Panc1 (cell line): Measurements from ENCODE around the gene CWF19L2. TPM values are rescaled to one million over a fixed set of nuclear protein-coding genes. Genes with fewer than 3 reads are reported as not detected.
A peak's percentile ranks its signal among the peaks of the same experiment; 100 is the strongest.

ENCODE experiments used
- ATAC-seq: fragments of 200-7000 bp; cut with Tn5 transposase; 2 replicates; pipeline ENCODE4 v1.9.1; 2020; ENCODE audit warnings: mild to moderate bottlenecking, moderate library complexity
- BruUV-seq: library from RNA; stranded (reverse); fragments of 400-500 nt; replicated peaks from 2 replicates; lab custom pipeline; 2021; lab: Mats Ljungman, UMichigan
- CTCF ChIA-PET: fragments of 300-600 bp; sonication (Branson Sonifier 250); formaldehyde crosslinking; loops from one replicate; lab custom pipeline; 2022; ENCODE audit warnings: antibody characterized with exemption; lab: Charles Lee
- POLR2A ChIA-PET: fragments of 300-600 bp; sonication (Branson Sonifier 250); formaldehyde crosslinking; loops from one replicate; lab custom pipeline; 2022; ENCODE audit warnings: antibody characterized with exemption; lab: Charles Lee
- DNase-seq: peaks from one replicate; pipeline ENCODE4 v3.0.0-alpha.2; 2010; ENCODE audit warnings: low read depth, low spot score
- H3K27ac ChIP-seq: 2 replicates; pipeline ENCODE4 v1.5.1; 2011; ENCODE audit warnings: mild to moderate bottlenecking, low read length, inconsistent platforms
- H3K27me3 ChIP-seq: fragments of 200-500 bp; sonication (Bioruptor generic); 2 replicates; pipeline ENCODE4 v1.6.0; 2014; ENCODE audit warnings: low read length, inconsistent platforms; ENCODE audit not compliant: control insufficient read depth, insufficient read depth
- H3K36me3 ChIP-seq: fragments of 200-500 bp; sonication (Bioruptor generic); 2 replicates; pipeline ENCODE4 v1.5.1; 2014; ENCODE audit warnings: inconsistent platforms, mild to moderate bottlenecking, low read length, moderate library complexity; ENCODE audit not compliant: control insufficient read depth, insufficient read depth
- H3K4me1 ChIP-seq: 2 replicates; pipeline ENCODE4 v1.5.1; 2011; ENCODE audit warnings: inconsistent platforms, mild to moderate bottlenecking, low read length, moderate library complexity; ENCODE audit not compliant: control insufficient read depth, insufficient read depth
- H3K4me3 ChIP-seq, 2 experiments: 2 replicates each; pipeline ENCODE4 v1.5.1; 2011 to 2012; ENCODE audit warnings: low read depth in 2 of 2, low read length in 2 of 2, mild to moderate bottlenecking in 2 of 2, inconsistent platforms in 1 of 2, moderate library complexity in 1 of 2
- H3K9me3 ChIP-seq: fragments of 200-500 bp; sonication (Bioruptor generic); 2 replicates; pipeline ENCODE4 v1.5.1; 2014; ENCODE audit warnings: low read depth, mild to moderate bottlenecking, inconsistent platforms, low read length, moderate library complexity; ENCODE audit not compliant: control insufficient read depth, insufficient read depth
- POLR2AphosphoS5 ChIP-seq: IDR thresholded peaks from 2 replicates; pipeline ENCODE4 v1.6.1; 2012; ENCODE audit warnings: mild to moderate bottlenecking, low read depth, low read length, moderate library complexity
- SIN3A ChIP-seq: IDR thresholded peaks from 2 replicates; pipeline ENCODE4 v1.6.1; 2012; ENCODE audit warnings: low read depth, mild to moderate bottlenecking, low read length, moderate library complexity, borderline replicate concordance; ENCODE audit not compliant: insufficient read depth
- TCF7L2 ChIP-seq: IDR thresholded peaks from 2 replicates; pipeline ENCODE4 v1.6.1; 2011; ENCODE audit warnings: mild to moderate bottlenecking, low read depth, low read length, inconsistent platforms
- in situ Hi-C: cut with HindIII; loops from 2 replicates; pipeline ENCODE4 v1.10.0; 2016; ENCODE audit warnings: low sequenced_read_pairs, low pct_unique_long_range_greater_than_20kb
- intact Hi-C: fragments of 100-400 bp; cut with micrococcal nuclease; formaldehyde crosslinking; loops from one replicate; pipeline ENCODE4 v1.10.0; 2022; ENCODE audit not compliant: unreplicated experiment
- total RNA-seq: library from RNA; stranded (reverse); gene quantifications from one replicate; pipeline ENCODE4 v1.2.1, GENCODE V29; 2021; ENCODE audit not compliant: unreplicated experiment
- TF ChIP-seq, protein P1 (sequence below), 2 experiments: IDR thresholded peaks; 2 replicates each; pipeline ENCODE4 v1.6.1; 2011 to 2012; ENCODE audit warnings: low read depth in 2 of 2, control low read depth in 1 of 2, low read length in 1 of 2, mild to moderate bottlenecking in 1 of 2, moderate library complexity in 1 of 2; ENCODE audit not compliant: insufficient read depth in 1 of 2
- TF ChIP-seq, protein P2 (sequence below): fragments of 450-650 bp; IDR thresholded peaks from 2 replicates; pipeline ENCODE4 v1.5.1; 2017; ENCODE audit warnings: mild to moderate bottlenecking

The CWF19L2 gene
- total RNA-seq, 1 experiment from 2014 or later = 11.1 TPM

DNA sequence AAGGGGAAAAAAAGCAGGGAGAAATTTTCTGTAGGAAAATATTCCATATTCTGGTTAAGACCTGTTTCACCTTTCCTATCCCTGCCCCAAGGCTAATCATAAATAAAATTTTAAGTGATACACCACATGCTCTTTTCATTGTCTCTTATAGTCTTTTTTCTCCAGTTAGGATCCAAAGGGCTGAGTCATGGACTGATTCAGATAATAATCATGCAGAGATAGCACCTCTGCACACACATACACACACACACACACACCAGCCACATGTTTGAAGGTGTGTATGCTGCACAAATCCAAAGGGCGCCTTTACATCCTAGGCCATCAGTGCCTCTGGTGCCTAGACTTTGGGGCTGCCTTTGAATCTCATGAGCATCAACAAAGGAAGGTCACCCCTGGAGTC is 35.5 kb upstream of the CWF19L2 start:
- Histone ChIP-seq H3K36me3 (no peaks in the 10 kb centered on the region), H3K4me3 (no peak overlapping the region), H3K27me3 (no peaks in the 10 kb centered on the region), H3K9me3 (no peaks in the 10 kb centered on the region), H3K4me1 (no peaks in the 10 kb centered on the region), H3K27ac (no peak overlapping the region)
- 0 out of 2 replicates have a peak, but pooled peaks have one; percentile 43 for ATAC-seq
- DNase-seq = peak; percentile 17
- POLR2A ChIA-PET = no interaction called here
- no TSS peak for BruUV-seq
- in situ Hi-C loops = no loop called here
- intact Hi-C loops = no loop called here
- CTCF ChIA-PET = no interaction called here
- TF ChIP-seq POLR2AphosphoS5 = no peak
- TF ChIP-seq SIN3A = no peak
- TF ChIP-seq, protein P1, sequence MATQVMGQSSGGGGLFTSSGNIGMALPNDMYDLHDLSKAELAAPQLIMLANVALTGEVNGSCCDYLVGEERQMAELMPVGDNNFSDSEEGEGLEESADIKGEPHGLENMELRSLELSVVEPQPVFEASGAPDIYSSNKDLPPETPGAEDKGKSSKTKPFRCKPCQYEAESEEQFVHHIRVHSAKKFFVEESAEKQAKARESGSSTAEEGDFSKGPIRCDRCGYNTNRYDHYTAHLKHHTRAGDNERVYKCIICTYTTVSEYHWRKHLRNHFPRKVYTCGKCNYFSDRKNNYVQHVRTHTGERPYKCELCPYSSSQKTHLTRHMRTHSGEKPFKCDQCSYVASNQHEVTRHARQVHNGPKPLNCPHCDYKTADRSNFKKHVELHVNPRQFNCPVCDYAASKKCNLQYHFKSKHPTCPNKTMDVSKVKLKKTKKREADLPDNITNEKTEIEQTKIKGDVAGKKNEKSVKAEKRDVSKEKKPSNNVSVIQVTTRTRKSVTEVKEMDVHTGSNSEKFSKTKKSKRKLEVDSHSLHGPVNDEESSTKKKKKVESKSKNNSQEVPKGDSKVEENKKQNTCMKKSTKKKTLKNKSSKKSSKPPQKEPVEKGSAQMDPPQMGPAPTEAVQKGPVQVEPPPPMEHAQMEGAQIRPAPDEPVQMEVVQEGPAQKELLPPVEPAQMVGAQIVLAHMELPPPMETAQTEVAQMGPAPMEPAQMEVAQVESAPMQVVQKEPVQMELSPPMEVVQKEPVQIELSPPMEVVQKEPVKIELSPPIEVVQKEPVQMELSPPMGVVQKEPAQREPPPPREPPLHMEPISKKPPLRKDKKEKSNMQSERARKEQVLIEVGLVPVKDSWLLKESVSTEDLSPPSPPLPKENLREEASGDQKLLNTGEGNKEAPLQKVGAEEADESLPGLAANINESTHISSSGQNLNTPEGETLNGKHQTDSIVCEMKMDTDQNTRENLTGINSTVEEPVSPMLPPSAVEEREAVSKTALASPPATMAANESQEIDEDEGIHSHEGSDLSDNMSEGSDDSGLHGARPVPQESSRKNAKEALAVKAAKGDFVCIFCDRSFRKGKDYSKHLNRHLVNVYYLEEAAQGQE (IDR thresholded peaks at IDR 0.05; ENCODE audit: insufficient read depth in 1 of 2, low read depth in 2 of 2, low read length in 1 of 2) = no peak
- TF ChIP-seq TCF7L2 = no peak
- TF ChIP-seq, protein P2, sequence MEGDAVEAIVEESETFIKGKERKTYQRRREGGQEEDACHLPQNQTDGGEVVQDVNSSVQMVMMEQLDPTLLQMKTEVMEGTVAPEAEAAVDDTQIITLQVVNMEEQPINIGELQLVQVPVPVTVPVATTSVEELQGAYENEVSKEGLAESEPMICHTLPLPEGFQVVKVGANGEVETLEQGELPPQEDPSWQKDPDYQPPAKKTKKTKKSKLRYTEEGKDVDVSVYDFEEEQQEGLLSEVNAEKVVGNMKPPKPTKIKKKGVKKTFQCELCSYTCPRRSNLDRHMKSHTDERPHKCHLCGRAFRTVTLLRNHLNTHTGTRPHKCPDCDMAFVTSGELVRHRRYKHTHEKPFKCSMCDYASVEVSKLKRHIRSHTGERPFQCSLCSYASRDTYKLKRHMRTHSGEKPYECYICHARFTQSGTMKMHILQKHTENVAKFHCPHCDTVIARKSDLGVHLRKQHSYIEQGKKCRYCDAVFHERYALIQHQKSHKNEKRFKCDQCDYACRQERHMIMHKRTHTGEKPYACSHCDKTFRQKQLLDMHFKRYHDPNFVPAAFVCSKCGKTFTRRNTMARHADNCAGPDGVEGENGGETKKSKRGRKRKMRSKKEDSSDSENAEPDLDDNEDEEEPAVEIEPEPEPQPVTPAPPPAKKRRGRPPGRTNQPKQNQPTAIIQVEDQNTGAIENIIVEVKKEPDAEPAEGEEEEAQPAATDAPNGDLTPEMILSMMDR = no peak

DNA sequence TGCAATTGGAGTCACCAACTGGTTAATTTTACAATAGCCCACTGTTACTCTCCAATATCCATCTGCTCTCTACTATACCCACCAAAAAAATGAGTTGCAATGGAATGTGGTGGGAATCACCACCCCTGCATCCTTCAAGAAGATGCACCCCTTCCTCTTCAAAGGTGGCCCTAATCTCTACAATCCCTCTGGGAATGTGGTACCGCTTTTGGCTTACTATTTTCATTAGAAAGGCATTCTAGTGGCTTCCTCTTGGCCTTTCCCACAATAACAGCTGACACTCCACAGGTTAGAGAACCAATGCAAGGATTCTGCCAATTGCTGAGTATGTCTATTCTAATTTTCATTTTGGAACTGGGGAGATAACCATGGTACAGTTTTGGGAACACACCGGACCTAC is 33.2 kb upstream of the CWF19L2 start:
- Histone ChIP-seq H3K4me3 (no peak overlapping the region), H3K4me1 (no peaks in the 10 kb centered on the region), H3K27ac (no peak overlapping the region), H3K27me3 (no peaks in the 10 kb centered on the region), H3K9me3 (no peaks in the 10 kb centered on the region), H3K36me3 (no peaks in the 10 kb centered on the region)
- CTCF ChIA-PET = interaction anchor here (0.5 to 0.6 kb wide), 2 partner anchors 54 to 313 kb away, joined by 5 read pairs; no protein-coding TSS in a partner anchor
- TF ChIP-seq TCF7L2 (no peak), SIN3A (no peak), POLR2AphosphoS5 (no peak)
- TF ChIP-seq, protein P2 = no peak
- TF ChIP-seq, protein P1 (IDR thresholded peaks at IDR 0.05; ENCODE audit: insufficient read depth in 1 of 2, low read depth in 2 of 2, low read length in 1 of 2) = no peak
- POLR2A ChIA-PET = no interaction called here
- DNase-seq (no peak), ATAC-seq (no peak)
- intact Hi-C loops = no loop called here
- BruUV-seq = no TSS peak
- in situ Hi-C loops = no loop called here
